Inferior parietal cortex (tissue), 1 donor: ENCODE measurements around the gene SMAP1.
"Not testable (repeated sequence)": the region's sequence is repeated elsewhere in the genome, so short reads cannot be mapped to it uniquely, and the experiment has no call there.

Experiments used
- DNase-seq: peaks from one replicate; pipeline ENCODE4 v3.0.0-alpha.2; 2016; ENCODE audit errors: extremely low spot score

Gene SMAP1

DNA sequence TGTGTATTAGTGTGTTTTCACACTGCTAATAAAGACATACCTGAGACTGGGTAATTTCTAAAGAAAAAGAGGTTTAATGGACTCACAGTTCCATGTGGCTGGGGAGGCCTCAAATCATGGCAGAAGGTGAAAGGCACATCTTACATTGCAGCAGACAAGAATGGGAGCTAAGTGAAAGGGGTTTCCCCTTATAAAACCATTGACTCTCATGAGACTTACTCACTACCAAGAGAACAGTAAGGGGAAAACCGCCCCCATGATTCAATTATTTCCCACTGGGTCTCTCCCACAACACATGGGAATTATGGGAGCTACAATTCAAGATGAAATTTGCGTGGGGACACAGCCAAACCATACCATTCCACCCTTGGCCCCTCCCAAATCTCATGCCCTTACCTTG, 73.1 kb downstream of the SMAP1 start:
- not testable (repeated sequence) for DNase-seq

- DNase-seq, result not testable (repeated sequence)
Observed at GRCh38 chr6:70742462-70742861, 74.8 kb downstream of the SMAP1 start.

DNA sequence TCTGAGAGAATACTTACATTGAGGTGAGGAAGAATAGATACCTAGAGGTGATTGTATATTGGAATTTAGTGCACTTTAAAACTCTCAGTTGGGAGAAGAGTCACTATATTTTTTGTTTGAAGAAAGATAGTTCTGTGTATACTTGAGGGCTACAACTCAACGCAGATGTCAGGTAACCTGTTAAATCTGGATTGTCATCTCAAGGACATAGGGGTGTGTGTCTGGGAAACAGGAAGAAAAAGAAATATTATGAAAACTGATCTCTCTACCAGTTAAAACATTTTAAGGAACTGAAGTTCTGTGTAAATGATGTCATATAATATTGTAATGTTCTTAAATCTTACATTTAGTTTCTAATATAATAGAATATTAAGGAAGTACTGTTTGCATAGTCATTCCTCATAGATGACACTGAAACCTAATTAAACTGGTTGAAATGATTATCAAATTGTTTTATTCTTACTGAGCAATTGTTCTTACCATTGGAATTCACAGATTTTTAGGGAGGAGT, 86.2 kb downstream of the SMAP1 start:
- DNase-seq, result no peak

DNA sequence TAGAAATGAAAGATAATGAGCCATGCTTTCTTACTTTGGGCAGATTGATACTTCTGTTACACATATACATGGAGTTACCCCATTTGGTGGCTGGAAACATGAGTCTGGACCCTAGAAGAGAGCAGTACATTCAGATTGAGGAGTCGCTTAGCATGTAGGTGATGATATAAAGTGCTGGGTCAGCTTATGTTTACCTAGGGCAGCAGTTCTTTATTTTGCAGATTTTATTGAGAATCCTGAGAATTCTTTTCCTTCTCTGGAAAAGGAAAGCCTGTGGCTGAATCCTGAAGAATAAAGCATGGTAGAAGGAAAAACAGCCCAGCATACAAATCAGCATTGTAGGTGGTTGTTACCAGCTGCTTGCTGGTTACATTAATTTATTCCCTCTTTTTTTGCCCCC, 91.2 kb downstream of the SMAP1 start:
- DNase-seq, result no peak

- DNase-seq, result no peak
Observed at GRCh38 chr6:70763754-70764510, 96.2 kb downstream of the SMAP1 start.

DNA sequence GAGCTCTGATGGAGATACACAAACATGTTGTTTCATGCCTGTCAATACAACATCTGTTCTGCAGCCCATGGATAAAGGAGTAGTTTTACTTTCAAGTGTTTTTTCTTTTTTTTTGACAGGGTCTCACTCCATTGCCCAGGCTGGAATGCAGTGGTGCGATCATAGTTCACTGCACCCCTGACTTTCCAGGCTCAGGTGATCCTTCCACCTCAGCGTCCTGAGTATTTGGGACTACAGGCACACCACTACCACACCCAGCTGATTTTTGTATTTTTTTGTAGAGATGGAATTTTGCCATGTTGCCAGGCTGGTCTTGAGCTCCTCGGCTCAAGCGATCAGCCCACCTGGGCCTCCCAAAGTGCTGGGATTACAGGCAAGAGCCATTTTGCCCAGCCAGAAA, 97.0 kb downstream of the SMAP1 start:
- no peak for DNase-seq

GRCh38 chr6:70771351-70771750, 103.7 kb downstream of the SMAP1 start:
- DNase-seq, result not testable (repeated sequence)

DNA sequence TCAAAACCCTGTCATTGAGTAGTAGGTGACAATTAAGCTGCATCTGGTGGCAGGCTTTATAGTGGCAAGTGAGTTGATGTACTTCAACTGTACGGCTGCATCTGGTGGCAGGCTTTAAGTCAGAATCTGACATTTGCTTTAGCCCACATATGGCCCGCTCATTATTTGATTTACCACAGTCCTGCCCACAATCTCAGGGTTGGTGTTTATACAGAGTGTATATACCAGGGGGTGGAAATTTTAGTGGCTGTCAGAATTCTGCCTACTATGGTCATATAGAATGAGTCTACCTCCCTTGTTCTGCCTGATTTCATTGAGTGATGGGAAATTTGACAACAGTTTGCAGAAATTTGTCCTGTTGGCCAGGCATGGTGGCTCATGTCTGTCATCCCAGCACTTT, 112.3 kb downstream of the SMAP1 start:
- DNase-seq, result no peak

DNA sequence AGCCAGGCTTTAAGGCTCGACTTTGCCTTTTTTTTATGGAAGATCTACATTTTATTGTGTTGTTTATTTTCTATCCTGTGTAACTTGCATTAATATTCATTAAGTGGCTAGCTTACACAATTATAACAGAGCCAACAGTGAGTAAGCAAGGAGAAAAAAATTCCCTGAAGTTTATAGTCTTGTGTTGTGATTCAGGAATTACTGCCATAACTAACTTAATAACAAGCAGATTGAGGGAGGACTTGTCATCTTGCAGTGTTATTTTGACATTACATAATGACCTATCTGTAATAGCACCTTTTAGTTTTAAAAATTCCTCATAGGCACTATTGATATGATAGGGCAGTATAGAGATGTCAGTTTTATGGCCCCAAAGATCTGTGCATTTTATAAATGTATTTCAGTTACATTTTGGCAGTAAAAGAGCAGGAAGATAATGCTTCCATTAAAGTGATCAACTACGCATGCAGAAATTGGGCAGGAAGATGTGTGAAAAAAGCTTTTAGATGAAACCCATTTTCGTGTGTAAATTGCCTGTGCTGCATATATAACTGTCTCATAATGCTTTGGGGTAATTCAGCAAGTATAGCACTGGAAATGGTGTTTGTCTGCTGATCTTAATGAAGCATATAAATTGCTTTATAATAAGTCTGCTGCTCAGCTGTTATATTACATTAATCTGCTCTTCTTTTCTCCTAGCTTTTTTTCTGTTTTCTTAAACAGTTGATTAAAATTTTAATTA, 123.0 kb downstream of the SMAP1 start:
- no peak for DNase-seq

DNA sequence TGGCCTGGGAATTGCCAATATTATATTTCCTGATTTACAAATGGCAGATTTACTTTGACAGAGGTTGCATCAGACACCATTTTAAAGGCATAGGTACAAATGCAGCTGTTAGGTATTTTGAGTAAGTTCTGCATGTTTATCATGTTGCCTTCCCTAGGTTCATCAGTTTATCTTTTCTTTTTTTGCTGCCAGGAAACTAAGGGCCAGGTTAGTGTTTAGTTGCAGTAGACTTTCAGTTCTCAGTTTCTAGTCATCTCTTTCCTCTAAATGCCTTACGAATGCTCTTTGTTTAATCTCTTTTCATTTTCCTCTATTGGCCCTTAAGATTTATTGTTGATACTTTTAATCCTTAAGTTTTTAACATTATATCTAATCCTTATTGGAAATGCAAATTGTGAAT, 129.9 kb downstream of the SMAP1 start:
- DNase-seq, result no peak

- no peak for DNase-seq
Observed at GRCh38 chr6:70806086-70806485, 138.4 kb downstream of the SMAP1 start.

DNA sequence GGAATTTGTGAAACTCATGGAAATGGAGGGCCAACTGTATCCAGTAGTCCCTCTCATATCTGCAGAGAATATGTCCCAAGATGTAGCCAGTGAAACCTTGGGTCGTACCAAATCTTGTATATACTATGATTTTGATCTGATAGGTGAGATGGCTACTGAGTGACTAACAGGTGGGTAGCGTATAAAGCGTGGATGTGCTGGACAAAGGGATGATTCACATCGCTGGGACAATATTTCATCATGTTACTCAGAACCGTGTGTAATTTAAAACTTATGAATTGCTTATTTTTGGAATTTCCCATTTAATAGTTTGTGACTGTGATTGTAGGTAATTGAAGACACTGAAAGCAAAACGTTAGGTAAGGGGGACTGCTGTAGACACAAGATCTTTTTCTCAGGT, 144.1 kb downstream of the SMAP1 start:
- DNase-seq, result no peak

- no peak for DNase-seq
Observed at GRCh38 chr6:70813885-70814284, 146.2 kb downstream of the SMAP1 start.

DNA sequence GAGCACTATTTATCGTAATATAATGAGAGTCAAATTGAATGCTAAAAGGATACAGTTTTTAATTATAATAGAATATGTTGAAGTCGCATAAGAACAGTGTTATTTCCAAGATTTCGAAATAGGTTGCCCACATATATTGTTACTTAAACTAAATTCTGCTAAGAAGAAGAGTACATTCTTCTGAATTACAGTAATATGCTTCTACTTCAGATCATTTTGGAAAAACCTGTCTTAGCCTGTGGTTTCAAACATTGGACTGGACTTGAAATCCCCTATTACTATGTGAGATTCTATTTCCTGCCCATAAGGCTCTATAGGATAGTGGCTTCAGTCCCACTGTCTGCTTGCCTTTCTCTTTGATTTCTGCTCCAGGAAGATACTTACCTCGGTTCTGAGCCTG, 152.0 kb downstream of the SMAP1 start:
- DNase-seq, result no peak

- DNase-seq, result no peak
Observed at GRCh38 chr6:70820778-70821177, 153.1 kb downstream of the SMAP1 start.

GRCh38 chr6:70821751-70822150, 154.1 kb downstream of the SMAP1 start:
- no peak for DNase-seq

GRCh38 chr6:70823651-70824050, 156.0 kb downstream of the SMAP1 start:
- no peak for DNase-seq

DNA sequence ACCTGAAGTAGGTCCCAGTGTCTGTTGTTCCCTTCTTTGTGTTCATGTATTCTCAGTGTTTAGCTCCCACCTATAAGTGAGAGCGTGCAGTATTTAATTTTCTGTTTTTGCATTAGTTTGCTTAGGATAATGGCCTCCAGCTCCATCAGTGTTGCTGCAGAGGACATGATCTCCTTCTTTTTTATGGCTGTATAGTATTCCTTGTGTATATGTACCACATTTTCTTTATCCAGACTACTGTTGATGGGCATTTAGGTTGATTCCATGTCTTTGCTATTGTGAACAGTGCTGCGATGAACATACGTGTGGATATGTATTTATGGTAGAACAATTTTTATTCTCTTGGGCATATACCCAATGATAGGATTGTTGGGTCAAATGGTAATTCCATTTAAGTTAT, 163.7 kb downstream of the SMAP1 start:
- DNase-seq, result no peak

DNA sequence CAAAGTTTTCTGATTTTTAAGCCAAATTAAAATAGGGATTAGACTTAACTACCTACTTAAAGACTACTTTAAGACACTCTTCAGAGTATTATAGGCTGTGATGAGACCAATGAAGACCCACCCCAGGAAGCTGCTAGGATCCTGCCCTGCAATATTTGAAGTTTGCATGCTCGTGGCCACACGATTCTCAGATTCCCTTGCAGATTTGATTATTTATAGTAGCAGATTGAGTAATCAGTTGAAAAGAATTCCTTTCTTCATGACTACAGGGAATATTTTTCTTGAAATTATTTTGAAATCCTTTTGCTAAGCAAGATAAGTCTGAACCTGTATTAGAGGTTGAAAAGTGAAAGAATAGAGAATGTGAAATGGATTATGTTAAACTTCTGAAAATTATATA, 166.8 kb downstream of the SMAP1 start:
- DNase-seq, result no peak

DNA sequence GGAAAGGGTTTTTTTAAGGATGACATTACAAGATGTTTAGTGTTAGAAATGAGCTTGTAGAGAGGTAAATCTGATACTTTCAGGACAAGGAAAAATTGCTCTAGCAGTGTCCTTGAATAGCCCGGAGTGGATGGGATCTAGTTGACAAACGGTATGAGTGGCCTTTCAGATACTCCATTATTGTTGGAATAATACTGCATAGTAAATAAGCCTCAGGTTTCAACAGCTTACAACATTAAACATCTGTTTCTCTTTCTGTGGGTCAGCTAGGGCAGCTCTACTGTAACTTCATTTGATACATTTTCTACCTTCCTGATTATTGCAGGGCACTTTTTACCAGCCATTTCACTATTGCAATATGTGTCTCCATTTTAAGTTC, 171.2 kb downstream of the SMAP1 start:
- no peak for DNase-seq

GRCh38 chr6:70839286-70840266, 171.9 kb downstream of the SMAP1 start:
- DNase-seq, result no peak

GRCh38 chr6:70841112-70841511, 173.4 kb downstream of the SMAP1 start:
- DNase-seq, result no peak
